Measurements from ENCODE around the gene GXYLT2.

Gene GXYLT2

GRCh38 chr3:72941245-72941644 lies 53.4 kb downstream of the GXYLT2 start:
- DNase-seq, result no peak

- DNase-seq, result no peak
These were observed 54.6 kb downstream of the GXYLT2 start for GRCh38 chr3:72942427-72942826.

- DNase-seq, result no peak
These were observed 56.9 kb downstream of the GXYLT2 start for GRCh38 chr3:72944696-72945095.

GRCh38 chr3:72947715-72948490 lies 60.1 kb downstream of the GXYLT2 start:
- DNase-seq, result no peak

- DNase-seq, result no peak
These were observed 61.2 kb downstream of the GXYLT2 start for GRCh38 chr3:72949016-72949415.

GRCh38 chr3:72950372-72950771 lies 62.5 kb downstream of the GXYLT2 start:
- no peak for DNase-seq

- no peak for DNase-seq
These were observed 63.0 kb downstream of the GXYLT2 start for GRCh38 chr3:72950801-72951200.

- no peak for DNase-seq
These were observed 63.4 kb downstream of the GXYLT2 start for GRCh38 chr3:72951259-72951722.

- no peak for DNase-seq
These were observed 65.6 kb downstream of the GXYLT2 start for GRCh38 chr3:72953325-72953956.

- no peak for DNase-seq
These were observed 69.5 kb downstream of the GXYLT2 start for GRCh38 chr3:72957297-72957696.

- no peak for DNase-seq
These were observed 71.5 kb downstream of the GXYLT2 start for GRCh38 chr3:72959336-72959735.

GRCh38 chr3:72960812-72961518 lies 73.1 kb downstream of the GXYLT2 start:
- no peak for DNase-seq

- DNase-seq, result no peak
These were observed 73.9 kb downstream of the GXYLT2 start for GRCh38 chr3:72961752-72962151.

- no peak for DNase-seq
These were observed 74.5 kb downstream of the GXYLT2 start for GRCh38 chr3:72962317-72962716.

- no peak for DNase-seq
These were observed 76.8 kb downstream of the GXYLT2 start for GRCh38 chr3:72964633-72965032.

- DNase-seq, result no peak
These were observed 80.4 kb downstream of the GXYLT2 start for GRCh38 chr3:72968266-72968664.

- no peak for DNase-seq
These were observed 81.9 kb downstream of the GXYLT2 start for GRCh38 chr3:72969766-72970165.

- DNase-seq, result no peak
These were observed 83.1 kb downstream of the GXYLT2 start for GRCh38 chr3:72970942-72971341.

- no peak for DNase-seq
These were observed 84.8 kb downstream of the GXYLT2 start for GRCh38 chr3:72972706-72973030.

- DNase-seq, result no peak
These were observed 85.3 kb downstream of the GXYLT2 start for GRCh38 chr3:72973031-72973723.

- no peak for DNase-seq
These were observed 85.9 kb downstream of the GXYLT2 start for GRCh38 chr3:72973786-72974185.

- no peak for DNase-seq
These were observed 87.1 kb downstream of the GXYLT2 start for GRCh38 chr3:72974956-72975355.

- no peak for DNase-seq
These were observed 88.5 kb downstream of the GXYLT2 start for GRCh38 chr3:72976281-72976741.
